Stimulated activated CD4-positive, alpha-beta T cell treated with anti-CD3 and anti-CD28 coated beads, Interleukin-4, amount 100 ng/mL, for 48 hours (primary cell): ENCODE results near the gene RNF224.
A peak's percentile ranks its signal among the peaks of the same experiment; 100 is the strongest.

Experiments
- DNase-seq, 2 donors: peaks; one replicate each; pipeline ENCODE4 v3.0.0-alpha.2; 2020; ENCODE audit warnings: low read depth in 2 of 2

RNF224 gene

GRCh38 chr9:137192448-137192780 is 34.9 kb upstream of the RNF224 start:
- DNase-seq: no peak

- DNase-seq: no peak
Measured at GRCh38 chr9:137192859-137193258, 34.4 kb upstream of the RNF224 start.

GRCh38 chr9:137193771-137194170 is 33.5 kb upstream of the RNF224 start:
- no peak for DNase-seq

GRCh38 chr9:137194388-137194787 is 32.9 kb upstream of the RNF224 start:
- DNase-seq: no peak

GRCh38 chr9:137194909-137195308 is 32.4 kb upstream of the RNF224 start:
- no peak for DNase-seq

GRCh38 chr9:137195525-137196220 is 31.6 kb upstream of the RNF224 start:
- DNase-seq: no peak

- no peak for DNase-seq
Measured at GRCh38 chr9:137198051-137198901, 29.0 kb upstream of the RNF224 start.

GRCh38 chr9:137198902-137199283 is 28.4 kb upstream of the RNF224 start:
- DNase-seq: no peak

GRCh38 chr9:137199411-137200121 is 27.7 kb upstream of the RNF224 start:
- no peak for DNase-seq

- DNase-seq: peak; percentile 96 to 99
Measured at GRCh38 chr9:137200311-137201204, 26.7 kb upstream of the RNF224 start, which contains the start of gene TPRN. TPRN (minus strand) TSS chr9:137200741; CDS start chr9:137200711, 30 bp downstream.

- no peak for DNase-seq
Measured at GRCh38 chr9:137201205-137201868, 26.0 kb upstream of the RNF224 start.

GRCh38 chr9:137202966-137203365 is 24.3 kb upstream of the RNF224 start:
- DNase-seq: no peak

- no peak for DNase-seq
Measured at GRCh38 chr9:137204731-137205125, 22.6 kb upstream of the RNF224 start.

GRCh38 chr9:137205126-137206069 is 21.9 kb upstream of the RNF224 start, which contains the start of the genes NDOR1 and TMEM203:
NDOR1 (plus strand) TSS chr9:137205700; CDS start chr9:137205778, 78 bp downstream.
TMEM203 (minus strand) TSS chr9:137205648; CDS start chr9:137205414, 234 bp downstream.
- peak; percentile 93 to 94 for DNase-seq

- no peak for DNase-seq
Measured at GRCh38 chr9:137206602-137207001, 20.7 kb upstream of the RNF224 start.

GRCh38 chr9:137211532-137211931 is 15.8 kb upstream of the RNF224 start:
- no peak for DNase-seq

- DNase-seq: no peak
Measured at GRCh38 chr9:137212520-137212919, 14.8 kb upstream of the RNF224 start.

GRCh38 chr9:137213160-137214060 is 13.9 kb upstream of the RNF224 start:
- no peak for DNase-seq
